ENCODE measurements around the gene LDLRAD2.

Gene LDLRAD2

GRCh38 chr1:21849909-21850576, 38.0 kb downstream of the LDLRAD2 start:
- Histone ChIP-seq H3K27me3 (ENCODE audit: insufficient read depth, low read length, poor library complexity, severe bottlenecking) (no peaks in the 10 kb centered on the region), H2AFZ (ENCODE audit: low read length) (no peak overlapping the region), H3K9ac (ENCODE audit: low read depth, low read length, poor library complexity, severe bottlenecking) (no peak overlapping the region), H4K20me1 (ENCODE audit: insufficient read depth, low read length, poor library complexity, severe bottlenecking) (no peaks in the 10 kb centered on the region), H3K4me3 (ENCODE audit: low read length, poor library complexity, severe bottlenecking) (no peak overlapping the region), H3K4me2 (ENCODE audit: low read depth, low read length, poor library complexity, severe bottlenecking) (no peak overlapping the region), H3K9me3 (ENCODE audit: insufficient read depth, low read depth, low read length) (no peaks in the 10 kb centered on the region), H3K79me2 (ENCODE audit: insufficient read depth, low read length) (no peaks in the 10 kb centered on the region), H3K36me3 (ENCODE audit: insufficient read depth, low read length) (no peaks in the 10 kb centered on the region), H3K9me2 (replicated peaks; ENCODE audit: low read depth, low read length) (no peaks in the 10 kb centered on the region), H3K4me1 (ENCODE audit: insufficient read depth, low read length, poor library complexity, severe bottlenecking) (no peaks in the 10 kb centered on the region), H3F3A (ENCODE audit: low read depth) (no peaks in the 10 kb centered on the region)
- TF ChIP-seq EZH2phosphoT487 (IDR thresholded peaks at IDR 0.05; ENCODE audit: borderline replicate concordance) (no peak), CTCF (conservative IDR thresholded peaks at IDR 0.05; ENCODE audit: low read length) (no peak)

- Histone ChIP-seq H3K4me3 (ENCODE audit: low read length, poor library complexity, severe bottlenecking) (no peak overlapping the region), H4K20me1 (ENCODE audit: insufficient read depth, low read length, poor library complexity, severe bottlenecking) (no peaks in the 10 kb centered on the region), H3K4me2 (ENCODE audit: low read depth, low read length, poor library complexity, severe bottlenecking) (no peak overlapping the region), H3F3A (ENCODE audit: low read depth) (no peaks in the 10 kb centered on the region), H3K9me3 (ENCODE audit: insufficient read depth, low read depth, low read length) (no peaks in the 10 kb centered on the region), H3K4me1 (ENCODE audit: insufficient read depth, low read length, poor library complexity, severe bottlenecking) (no peaks in the 10 kb centered on the region), H3K79me2 (ENCODE audit: insufficient read depth, low read length) (no peaks in the 10 kb centered on the region), H3K9me2 (replicated peaks; ENCODE audit: low read depth, low read length) (no peaks in the 10 kb centered on the region), H3K9ac (ENCODE audit: low read depth, low read length, poor library complexity, severe bottlenecking) (no peak overlapping the region), H3K36me3 (ENCODE audit: insufficient read depth, low read length) (no peaks in the 10 kb centered on the region), H3K27me3 (ENCODE audit: insufficient read depth, low read length, poor library complexity, severe bottlenecking) (no peaks in the 10 kb centered on the region), H2AFZ (ENCODE audit: low read length) (no peak overlapping the region)
- TF ChIP-seq EZH2phosphoT487 (IDR thresholded peaks at IDR 0.05; ENCODE audit: borderline replicate concordance) (no peak), CTCF (conservative IDR thresholded peaks at IDR 0.05; ENCODE audit: low read length) (no peak)
Observed at GRCh38 chr1:21851430-21852250, 39.6 kb downstream of the LDLRAD2 start.

GRCh38 chr1:21852282-21853130, 40.4 kb downstream of the LDLRAD2 start:
- TF ChIP-seq EZH2phosphoT487 (IDR thresholded peaks at IDR 0.05; ENCODE audit: borderline replicate concordance) (no peak), CTCF (conservative IDR thresholded peaks at IDR 0.05; ENCODE audit: low read length) (no peak)
- Histone ChIP-seq H2AFZ (ENCODE audit: low read length) (no peak overlapping the region), H3F3A (ENCODE audit: low read depth) (no peaks in the 10 kb centered on the region), H3K27me3 (ENCODE audit: insufficient read depth, low read length, poor library complexity, severe bottlenecking) (no peaks in the 10 kb centered on the region), H3K36me3 (ENCODE audit: insufficient read depth, low read length) (no peaks in the 10 kb centered on the region), H3K9me2 (replicated peaks; ENCODE audit: low read depth, low read length) (no peaks in the 10 kb centered on the region), H4K20me1 (ENCODE audit: insufficient read depth, low read length, poor library complexity, severe bottlenecking) (no peaks in the 10 kb centered on the region), H3K4me2 (ENCODE audit: low read depth, low read length, poor library complexity, severe bottlenecking) (no peak overlapping the region), H3K79me2 (ENCODE audit: insufficient read depth, low read length) (no peaks in the 10 kb centered on the region), H3K9me3 (ENCODE audit: insufficient read depth, low read depth, low read length) (no peaks in the 10 kb centered on the region), H3K4me1 (ENCODE audit: insufficient read depth, low read length, poor library complexity, severe bottlenecking) (peaks cover 8% of the 10 kb centered on the region), H3K4me3 (ENCODE audit: low read length, poor library complexity, severe bottlenecking) (no peak overlapping the region), H3K9ac (ENCODE audit: low read depth, low read length, poor library complexity, severe bottlenecking) (no peak overlapping the region)

Data from Loucy (cell line).